GM20000 (cell line): ENCODE data around the gene BPIFB6.

Experiments used
- DNase-seq: peaks from one replicate; pipeline ENCODE4 v3.0.0; 2012; ENCODE audit warnings: low spot score
- TF ChIP-seq, protein P1 (sequence below): IDR thresholded peaks from 2 replicates; pipeline ENCODE4 v1.5.1; 2012; ENCODE audit warnings: mild to moderate bottlenecking, control low read depth; ENCODE audit errors: extremely low read depth, missing control alignments

BPIFB6 gene

DNA sequence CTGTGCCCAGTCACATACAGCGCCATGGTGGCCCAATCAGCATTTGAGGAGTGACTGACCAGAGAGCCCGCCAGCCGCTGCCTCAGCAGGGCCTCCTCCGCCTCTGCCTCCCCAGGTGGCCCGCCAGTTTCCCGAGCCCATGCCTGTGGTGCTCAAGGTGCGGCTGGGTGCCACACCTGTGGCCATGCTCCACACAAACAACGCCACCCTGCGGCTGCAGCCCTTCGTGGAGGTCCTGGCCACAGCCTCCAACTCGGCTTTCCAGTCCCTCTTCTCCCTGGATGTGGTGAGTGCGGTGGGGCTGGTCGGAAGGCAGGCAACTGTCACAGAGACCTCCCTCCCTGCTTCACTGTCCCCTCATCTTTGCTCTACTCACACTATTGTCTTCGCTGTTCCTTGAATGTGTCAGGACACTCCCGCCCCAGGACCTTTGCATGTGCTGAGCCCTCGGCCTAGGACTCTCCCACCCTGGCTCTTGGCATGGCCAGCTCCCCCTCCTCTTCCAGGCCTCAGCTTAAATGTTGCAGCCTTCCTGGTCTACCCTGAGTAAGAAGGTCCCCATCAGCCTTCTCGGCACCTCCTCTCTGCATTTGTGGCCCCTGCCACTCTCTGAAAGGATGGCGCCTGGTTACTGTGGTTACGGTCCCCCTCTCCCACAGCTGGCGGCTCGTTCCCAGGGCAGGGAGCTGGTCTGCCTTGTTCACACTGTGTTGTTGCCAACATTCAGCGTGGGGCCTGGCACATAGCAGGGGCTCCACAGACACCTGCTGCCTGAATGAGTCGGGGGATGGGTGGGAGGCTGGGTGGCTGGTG lies 11.8 kb upstream of the BPIFB6 start:
- TF ChIP-seq, protein P1, sequence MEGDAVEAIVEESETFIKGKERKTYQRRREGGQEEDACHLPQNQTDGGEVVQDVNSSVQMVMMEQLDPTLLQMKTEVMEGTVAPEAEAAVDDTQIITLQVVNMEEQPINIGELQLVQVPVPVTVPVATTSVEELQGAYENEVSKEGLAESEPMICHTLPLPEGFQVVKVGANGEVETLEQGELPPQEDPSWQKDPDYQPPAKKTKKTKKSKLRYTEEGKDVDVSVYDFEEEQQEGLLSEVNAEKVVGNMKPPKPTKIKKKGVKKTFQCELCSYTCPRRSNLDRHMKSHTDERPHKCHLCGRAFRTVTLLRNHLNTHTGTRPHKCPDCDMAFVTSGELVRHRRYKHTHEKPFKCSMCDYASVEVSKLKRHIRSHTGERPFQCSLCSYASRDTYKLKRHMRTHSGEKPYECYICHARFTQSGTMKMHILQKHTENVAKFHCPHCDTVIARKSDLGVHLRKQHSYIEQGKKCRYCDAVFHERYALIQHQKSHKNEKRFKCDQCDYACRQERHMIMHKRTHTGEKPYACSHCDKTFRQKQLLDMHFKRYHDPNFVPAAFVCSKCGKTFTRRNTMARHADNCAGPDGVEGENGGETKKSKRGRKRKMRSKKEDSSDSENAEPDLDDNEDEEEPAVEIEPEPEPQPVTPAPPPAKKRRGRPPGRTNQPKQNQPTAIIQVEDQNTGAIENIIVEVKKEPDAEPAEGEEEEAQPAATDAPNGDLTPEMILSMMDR: no peak
- no peak for DNase-seq

DNA sequence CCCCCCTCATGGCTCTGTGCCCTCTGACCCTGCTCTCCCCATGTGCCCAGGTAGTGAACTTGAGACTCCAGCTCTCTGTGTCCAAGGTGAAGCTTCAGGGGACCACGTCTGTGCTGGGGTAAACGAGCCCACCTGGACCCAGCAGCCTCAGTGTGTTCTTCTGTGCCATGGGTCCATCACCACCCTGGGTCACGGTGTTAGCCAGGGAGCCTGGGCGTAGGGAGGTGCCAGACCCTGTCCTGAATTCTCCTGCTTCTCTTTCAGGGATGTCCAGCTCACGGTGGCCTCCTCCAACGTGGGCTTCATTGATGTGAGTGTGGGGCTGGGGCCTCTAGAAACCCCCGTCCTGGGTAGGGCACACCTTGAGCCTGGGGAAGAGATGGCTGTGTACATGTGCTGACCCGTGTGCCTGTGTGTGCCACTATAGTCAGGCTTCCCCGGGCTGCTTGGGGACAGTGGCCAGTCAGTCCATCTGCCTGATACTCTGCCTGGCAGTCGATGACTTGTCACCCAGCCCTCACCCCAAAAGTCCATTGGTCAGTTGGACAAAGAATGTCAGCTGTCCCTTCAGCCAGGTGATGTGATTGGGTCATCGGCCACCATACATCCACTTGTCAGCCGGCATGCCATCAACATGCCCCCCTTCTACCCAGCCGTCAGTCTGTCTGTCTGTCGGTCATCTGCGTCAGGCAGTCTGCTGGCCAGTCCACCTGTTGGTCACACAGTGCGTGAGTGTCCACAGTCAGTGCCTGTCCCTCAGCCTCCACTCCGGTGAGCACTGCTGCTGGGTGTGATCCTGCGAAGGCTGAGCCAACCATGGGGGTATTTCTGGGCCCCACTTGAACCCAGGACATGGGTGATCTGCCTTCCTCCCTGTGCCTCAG lies 10.9 kb upstream of the BPIFB6 start:
- DNase-seq: no peak
- TF ChIP-seq, protein P1: no peak

DNA sequence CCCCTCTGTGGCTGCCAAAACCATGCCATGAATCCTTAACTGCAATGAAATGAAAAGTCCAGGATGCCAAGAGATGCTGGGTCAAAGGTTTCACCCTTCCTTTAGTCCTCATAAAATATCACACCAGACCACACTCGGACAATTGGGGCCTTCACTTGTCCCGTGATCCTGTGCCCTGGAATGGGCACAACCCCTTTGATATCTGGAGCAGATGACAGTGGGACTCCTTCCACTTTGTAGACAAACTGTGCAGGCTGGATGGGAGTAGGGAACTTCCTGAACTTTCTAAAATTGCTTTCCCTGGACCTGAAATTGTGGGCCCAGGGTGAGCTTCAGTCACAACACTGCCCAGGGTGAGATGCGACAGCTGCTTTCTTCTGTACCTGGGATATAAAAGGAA lies 9.6 kb upstream of the BPIFB6 start:
- TF ChIP-seq, protein P1: no peak
- DNase-seq: no peak

DNA sequence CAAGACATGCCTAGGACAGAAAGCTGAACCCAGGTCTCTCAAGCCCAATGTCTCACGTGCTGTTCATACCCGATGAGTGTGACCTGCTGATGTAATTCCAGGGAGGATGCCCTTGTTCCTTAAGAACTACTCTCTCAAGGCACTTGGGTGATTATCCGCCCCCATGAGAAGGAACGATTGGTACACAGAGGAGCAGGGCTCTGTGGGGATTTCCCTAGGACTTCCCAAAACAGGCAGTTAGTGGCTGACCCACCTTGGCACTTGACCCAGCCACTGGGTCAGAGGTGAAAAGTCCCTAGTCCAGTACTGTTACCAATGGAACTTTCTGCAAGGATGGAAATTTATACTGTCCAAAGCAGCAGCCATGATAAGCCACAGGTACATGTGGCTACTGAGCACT lies 9.2 kb upstream of the BPIFB6 start:
- TF ChIP-seq, protein P1: no peak
- DNase-seq: no peak

DNA sequence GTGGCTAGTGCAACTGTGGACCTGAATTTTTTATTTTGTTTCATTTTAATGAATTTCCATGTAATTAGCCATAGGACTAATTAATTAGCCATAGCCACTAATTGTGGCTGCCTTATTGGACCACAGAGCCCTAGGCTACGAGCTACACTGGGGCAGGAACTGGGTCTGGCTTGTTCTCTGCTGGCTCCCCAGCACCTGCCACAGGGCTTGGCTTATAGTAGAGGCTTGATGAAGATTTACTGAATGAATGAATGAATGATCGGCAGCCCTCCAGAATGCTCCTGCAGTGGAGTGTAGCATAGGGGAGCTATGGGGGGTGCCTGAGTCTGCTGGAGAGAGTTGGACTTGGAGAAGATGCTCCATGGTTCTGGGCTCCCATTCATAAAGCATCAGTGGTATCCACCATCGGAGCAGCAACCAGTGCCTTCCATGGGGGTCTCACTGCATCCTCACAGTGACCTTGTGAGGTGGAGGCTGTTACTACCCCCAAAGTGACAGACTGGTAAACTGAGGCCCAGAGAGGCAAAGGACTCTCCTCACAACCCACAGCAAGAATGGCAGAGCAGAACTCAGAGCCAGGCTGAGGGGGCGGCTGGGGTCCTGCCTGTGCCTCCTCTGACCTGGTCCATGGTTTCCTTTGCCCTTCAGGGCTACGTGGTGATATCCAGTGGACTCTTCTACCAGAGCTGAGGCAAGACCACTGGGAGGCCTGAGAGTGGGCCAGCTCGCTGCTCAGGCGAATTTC lies 8.6 kb upstream of the BPIFB6 start:
- TF ChIP-seq, protein P1: no peak
- no peak for DNase-seq

DNA sequence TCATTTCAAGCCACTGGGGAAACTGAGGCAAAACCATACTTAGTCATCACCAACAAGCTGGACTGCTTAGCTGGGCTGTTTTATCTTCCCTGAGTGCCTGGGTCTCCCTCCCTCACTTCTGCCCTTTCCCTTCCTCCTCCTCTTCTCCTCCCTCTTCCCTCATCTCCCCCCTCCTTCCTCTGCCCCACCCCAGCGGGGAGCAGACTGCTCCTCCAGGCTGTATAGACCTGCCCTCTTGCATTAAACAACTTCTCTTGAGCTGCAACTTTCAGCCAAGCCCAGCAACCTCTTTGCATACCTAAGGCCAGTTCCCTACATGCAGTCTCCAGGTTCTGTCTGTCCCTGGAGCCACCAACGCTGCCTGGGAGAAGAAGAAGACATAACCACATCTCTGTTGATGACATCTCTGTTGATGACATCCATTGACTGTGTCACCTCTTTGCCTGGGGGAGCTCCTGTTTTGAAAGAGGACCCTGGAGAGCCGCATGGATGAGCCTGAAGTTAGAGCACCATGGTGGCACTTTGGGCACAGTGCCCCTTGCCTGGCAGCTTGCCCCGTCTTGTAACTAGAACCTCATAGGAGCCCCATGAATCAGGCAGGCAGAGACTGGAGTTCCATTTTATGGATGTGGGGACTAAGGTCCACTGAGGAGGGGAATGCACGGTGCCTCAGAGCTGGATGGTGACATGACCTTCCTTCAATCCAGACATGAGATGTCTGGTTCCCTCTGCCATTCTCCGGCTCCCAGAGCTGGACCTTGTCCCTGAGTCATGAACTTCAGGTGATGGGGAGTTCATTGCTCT lies 7.8 kb upstream of the BPIFB6 start:
- DNase-seq: no peak
- TF ChIP-seq, protein P1: no peak
